Mononuclear cell (primary cell): Measurements from ENCODE around the gene DNAJC13. TPM values are rescaled to one million over a fixed set of nuclear protein-coding genes. Genes with fewer than 3 reads are reported as not detected.

ENCODE experiments used
- H3K27me3 ChIP-seq: 2 replicates; pipeline ENCODE4 v1.6.0; 2011; ENCODE audit warnings: low read length, control low read depth; ENCODE audit not compliant: insufficient read depth
- H3K4me1 ChIP-seq: 2 replicates; pipeline ENCODE4 v1.5.1; 2011; ENCODE audit warnings: mild to moderate bottlenecking, low read length, control low read depth; ENCODE audit not compliant: insufficient read depth
- H3K4me3 ChIP-seq: 2 replicates; pipeline ENCODE4 v1.5.1; 2011; ENCODE audit warnings: mild to moderate bottlenecking, low read length, moderate library complexity
- H3K9me3 ChIP-seq: 2 replicates; pipeline ENCODE4 v1.5.1; 2011; ENCODE audit warnings: low read depth, mild to moderate bottlenecking, control low read depth, low read length
- total RNA-seq: library from RNA; depleted of rRNA; stranded (reverse); fragments of >200 nt; gene quantifications from one replicate; pipeline ENCODE4 v1.2.3, GENCODE V29; 2012

The DNAJC13 gene
- total RNA-seq, 1 donor, result 17.7 TPM

DNA sequence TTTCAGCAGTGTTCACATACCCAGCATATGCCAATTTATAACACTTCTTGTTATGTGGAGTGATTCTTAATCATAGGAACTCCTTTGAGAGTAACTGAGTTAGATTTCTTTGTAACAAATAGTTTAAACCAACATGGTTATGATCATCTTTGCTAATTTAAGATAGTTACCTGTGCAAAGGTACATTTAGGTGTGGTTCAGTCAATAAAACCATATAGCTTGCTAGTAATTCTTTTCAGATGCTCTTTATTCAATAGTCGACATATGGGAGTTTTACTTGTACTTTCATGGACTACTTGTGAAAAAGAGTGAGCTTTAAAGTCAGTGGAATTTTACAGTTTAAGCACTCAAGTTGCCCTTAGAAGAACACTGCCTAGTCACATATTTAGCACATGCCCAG lies 5.2 kb downstream of the DNAJC13 start:
- Histone ChIP-seq H3K4me1 (peaks cover 15% of the 10 kb centered on the region), H3K4me3 (no peak overlapping the region), H3K9me3 (no peaks in the 10 kb centered on the region), H3K27me3 (no peaks in the 10 kb centered on the region)

DNA sequence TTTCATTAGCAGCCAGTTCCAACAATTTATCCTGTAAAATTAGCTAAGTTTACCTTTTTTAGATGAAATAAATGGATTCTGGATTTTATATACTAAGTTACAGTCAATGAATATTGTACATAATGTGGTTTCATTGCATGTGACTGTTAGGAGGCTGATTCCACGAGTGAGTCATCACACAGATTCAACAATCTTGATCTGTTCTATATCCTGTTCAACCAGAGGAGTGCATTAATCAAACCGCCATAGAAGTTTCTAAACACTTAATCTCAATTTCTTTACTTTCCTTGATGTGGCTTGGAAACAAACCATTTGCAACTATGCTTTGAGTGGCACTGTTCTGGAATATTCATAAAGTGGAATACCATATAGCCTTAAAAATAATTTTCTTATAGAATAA lies 15.3 kb downstream of the DNAJC13 start:
- Histone ChIP-seq H3K4me1 (peaks cover 10% of the 10 kb centered on the region), H3K27me3 (no peaks in the 10 kb centered on the region), H3K9me3 (no peaks in the 10 kb centered on the region), H3K4me3 (no peak overlapping the region)

DNA sequence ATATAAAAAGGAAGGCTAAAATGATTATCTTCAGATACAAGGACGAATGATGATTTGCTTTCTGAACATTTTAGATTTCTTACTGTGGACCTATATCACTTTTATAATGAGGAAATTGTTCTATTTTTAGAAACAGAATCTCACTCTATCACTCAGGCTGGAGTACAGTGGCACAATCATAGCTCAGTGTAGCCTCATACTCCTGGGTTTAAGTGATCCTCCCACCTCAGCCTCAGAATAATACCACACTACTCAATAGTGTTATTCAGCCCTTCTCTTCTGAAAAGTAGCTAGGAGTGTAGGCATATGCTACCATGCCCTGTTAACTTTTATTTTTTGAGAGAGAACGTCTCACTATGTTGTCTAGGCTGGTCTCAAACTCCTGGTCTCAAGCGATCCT lies 15.8 kb downstream of the DNAJC13 start:
- peaks cover 10% of the 10 kb centered on the region for H3K4me1 ChIP-seq
- H3K9me3 ChIP-seq, result no peaks in the 10 kb centered on the region
- no peaks in the 10 kb centered on the region for H3K27me3 ChIP-seq
- no peak overlapping the region for H3K4me3 ChIP-seq

DNA sequence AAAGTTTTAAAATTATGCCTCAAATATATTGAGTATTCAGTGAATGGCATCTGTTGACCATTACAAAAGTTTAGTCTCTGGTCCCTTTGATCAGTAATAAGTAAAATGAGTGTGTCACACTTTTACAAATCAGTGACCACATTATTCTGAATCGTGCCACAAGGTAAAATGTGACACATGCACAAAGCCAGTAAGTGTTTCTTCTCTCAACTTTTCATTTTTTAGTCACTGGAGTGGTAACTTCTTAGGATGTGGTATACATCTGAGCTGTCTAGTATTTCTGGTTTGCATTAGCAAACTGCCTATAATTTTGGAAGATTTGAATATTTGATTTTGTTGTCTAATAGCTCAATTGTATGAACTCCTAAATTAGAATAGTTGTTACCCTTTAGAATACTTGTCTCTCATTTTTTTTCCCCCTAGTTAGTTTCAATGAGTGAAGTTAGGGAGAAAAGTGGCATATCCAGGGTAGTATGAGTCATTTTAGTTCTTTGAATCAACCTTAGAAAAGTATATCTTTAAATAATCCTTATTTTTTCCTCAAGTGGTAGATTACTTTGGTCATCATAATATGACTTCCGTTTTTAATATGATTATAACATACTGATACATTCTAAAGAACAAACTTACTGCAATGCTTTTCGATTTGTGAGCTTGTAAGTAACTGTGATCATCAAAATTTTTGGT lies 18.1 kb downstream of the DNAJC13 start:
- no peaks in the 10 kb centered on the region for H3K9me3 ChIP-seq
- no peak overlapping the region for H3K4me3 ChIP-seq
- no peaks in the 10 kb centered on the region for H3K27me3 ChIP-seq
- peaks cover 24% of the 10 kb centered on the region for H3K4me1 ChIP-seq

DNA sequence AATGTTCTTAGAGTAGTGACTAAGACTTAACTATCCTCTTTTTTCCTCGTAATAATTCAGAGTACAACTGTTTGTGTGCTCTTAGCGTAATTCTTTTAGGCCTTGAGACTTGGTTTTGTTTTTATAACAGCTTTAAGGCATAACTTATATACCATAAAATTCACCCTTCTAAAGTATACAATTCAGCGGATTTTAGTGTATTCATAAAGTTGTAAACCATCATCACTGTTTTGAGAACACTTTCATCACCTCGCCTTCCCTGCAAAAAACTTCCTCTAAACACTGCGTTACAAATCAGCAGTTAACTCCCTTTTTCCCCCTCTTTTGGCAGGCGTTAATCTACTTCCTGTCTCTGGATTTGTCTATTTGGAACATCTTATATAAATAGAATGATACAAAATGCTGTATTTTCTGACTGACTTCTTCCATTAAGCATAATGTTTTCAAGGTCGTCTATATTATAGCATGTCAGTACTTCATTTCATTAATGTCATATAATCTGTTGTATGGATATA lies 18.7 kb downstream of the DNAJC13 start:
- H3K4me1 ChIP-seq, result peaks cover 24% of the 10 kb centered on the region
- no peak overlapping the region for H3K4me3 ChIP-seq
- no peaks in the 10 kb centered on the region for H3K9me3 ChIP-seq
- H3K27me3 ChIP-seq, result no peaks in the 10 kb centered on the region

DNA sequence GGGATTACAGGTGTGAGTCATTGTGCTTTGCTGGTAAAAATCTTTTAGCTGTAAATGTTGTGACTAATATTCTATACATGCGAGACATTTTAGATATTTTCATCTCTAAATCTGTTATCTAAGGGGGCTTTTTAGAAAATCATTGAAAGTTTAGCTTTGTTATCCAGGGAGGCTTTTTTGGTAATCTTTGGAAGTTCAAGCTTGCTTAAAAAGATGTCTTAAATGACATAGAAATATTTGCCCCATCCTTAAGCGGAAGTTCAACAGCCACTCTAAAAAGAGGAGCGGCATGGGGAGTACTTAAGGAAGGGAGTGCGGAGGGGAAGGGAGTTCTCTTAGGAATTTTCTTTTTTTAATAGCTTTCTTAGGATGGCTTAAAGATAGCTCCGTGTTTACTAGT lies 26.1 kb downstream of the DNAJC13 start:
- Histone ChIP-seq H3K4me3 (no peak overlapping the region), H3K27me3 (no peaks in the 10 kb centered on the region), H3K9me3 (no peaks in the 10 kb centered on the region), H3K4me1 (peaks cover 32% of the 10 kb centered on the region)

DNA sequence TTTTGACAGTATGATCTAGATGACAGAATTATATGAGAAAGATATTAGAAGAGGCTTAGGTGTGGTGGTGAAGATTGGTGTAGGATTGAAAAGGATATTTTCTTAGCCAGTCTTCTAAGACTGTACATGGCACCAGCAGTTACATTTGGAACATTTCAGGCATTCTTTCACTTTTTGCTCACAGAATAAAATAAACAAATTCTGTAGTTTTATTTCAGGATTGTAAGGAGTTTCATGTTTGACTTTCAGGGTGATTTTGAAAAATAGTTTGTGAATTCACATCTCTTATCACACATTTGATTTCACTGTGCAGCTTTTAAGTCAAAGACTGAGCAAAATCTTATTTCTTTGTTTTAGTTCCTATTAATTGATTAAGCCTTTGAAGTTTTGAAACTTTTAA lies 27.1 kb downstream of the DNAJC13 start:
- peaks cover 28% of the 10 kb centered on the region for H3K4me1 ChIP-seq

DNA sequence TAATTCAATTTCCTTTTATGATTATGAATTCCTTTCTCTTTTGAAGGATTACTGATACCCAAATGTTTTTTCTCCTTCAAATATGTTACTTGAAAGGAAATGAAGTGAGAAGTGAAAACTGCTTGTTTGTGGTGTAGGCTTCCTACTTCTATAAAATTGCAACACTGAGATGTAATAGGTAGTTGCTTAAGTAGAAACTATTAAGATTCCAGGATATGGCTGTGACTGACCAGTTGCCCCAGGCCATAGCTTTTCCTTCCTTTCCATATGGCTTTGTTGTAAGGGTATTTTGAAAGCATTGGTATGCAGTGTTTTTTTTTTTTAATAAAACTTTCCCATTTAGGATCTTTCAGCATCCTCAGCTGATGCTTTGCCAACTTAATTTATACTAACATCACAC lies 28.5 kb downstream of the DNAJC13 start:
- Histone ChIP-seq H3K4me1 (peaks cover 22% of the 10 kb centered on the region), H3K9me3 (no peaks in the 10 kb centered on the region), H3K4me3 (no peak overlapping the region), H3K27me3 (no peaks in the 10 kb centered on the region)

More for the DNA sequence above, 27.1 kb downstream of the DNAJC13 start:
- no peaks in the 10 kb centered on the region for H3K27me3 ChIP-seq
- no peaks in the 10 kb centered on the region for H3K9me3 ChIP-seq
- H3K4me3 ChIP-seq, result no peak overlapping the region

DNA sequence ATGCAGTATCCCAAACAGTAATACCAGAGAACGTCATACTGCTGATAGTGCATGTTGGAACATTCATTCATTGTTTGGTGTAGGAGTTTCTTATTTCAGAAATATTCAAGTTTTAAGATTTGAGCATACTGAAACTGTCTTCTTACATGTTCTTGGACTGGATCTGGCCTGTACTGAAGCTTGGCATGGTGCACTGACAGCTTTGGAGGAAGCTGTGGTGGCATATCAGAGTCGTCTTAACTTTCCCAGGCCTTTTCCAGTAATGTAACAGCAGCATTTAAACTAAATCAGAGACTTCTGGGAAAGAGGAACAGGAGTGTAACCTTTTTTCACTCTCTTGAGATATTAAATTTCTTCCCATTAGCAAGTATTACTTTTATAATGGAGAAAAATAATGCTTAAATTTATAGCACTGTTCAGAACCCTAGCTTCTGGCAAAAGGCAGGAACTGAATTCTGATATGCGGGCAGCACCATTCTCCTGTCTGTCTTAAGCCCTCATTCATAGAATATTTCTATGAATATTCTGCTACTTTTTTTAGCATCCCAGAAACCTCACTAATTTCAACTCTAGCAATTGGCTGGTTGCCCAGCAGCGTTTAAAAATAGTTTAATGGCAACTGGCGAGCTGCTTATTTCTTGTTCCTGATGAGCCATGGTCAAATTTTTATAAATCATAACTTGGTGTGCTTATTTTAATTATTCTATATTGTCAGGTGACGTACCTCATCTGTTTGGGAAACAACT lies 31.1 kb downstream of the DNAJC13 start:
- H3K9me3 ChIP-seq, result no peaks in the 10 kb centered on the region
- H3K27me3 ChIP-seq, result no peaks in the 10 kb centered on the region
- peaks cover 22% of the 10 kb centered on the region for H3K4me1 ChIP-seq
- H3K4me3 ChIP-seq, result no peak overlapping the region

DNA sequence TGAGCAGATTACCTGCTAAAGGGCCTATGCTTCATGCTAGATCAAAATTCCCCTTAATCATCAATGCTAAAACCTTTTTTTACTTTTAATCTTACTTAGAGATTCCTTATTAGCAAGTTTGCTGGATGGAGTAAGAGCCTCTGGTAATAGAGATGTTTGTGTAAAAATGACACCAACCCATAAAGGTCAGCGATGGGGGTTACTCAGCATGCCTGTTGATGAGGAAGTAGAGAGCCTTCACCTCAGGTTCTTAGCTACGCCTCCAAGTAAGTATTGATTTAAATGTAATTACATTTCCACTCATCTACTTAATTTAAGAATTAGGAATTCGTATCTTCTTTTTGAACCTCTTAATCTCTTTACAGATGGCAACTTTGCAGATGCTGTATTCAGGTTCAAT lies 38.8 kb downstream of the DNAJC13 start:
- Histone ChIP-seq H3K4me1 (peaks cover 3% of the 10 kb centered on the region), H3K27me3 (no peaks in the 10 kb centered on the region), H3K9me3 (no peaks in the 10 kb centered on the region), H3K4me3 (no peak overlapping the region)

DNA sequence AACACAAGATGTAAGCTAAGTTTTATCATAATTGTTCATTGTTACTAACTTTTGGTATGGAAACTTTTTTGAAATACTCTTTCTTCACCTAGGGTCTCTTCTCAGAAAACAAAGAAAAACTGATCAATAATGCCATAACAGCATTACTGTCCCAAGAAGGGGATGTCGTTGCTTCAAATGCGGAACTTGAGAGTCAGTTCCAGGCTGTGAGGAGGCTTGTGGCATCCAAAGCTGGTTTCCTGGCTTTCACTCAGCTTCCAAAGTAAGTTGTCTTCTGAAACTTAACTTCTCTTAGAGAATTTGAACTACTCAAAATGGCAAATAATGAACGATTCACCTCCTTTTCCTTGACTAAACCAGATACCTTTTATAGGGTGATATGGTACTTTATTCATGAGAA lies 39.3 kb downstream of the DNAJC13 start:
- no peaks in the 10 kb centered on the region for H3K27me3 ChIP-seq
- H3K4me3 ChIP-seq, result no peak overlapping the region
- peaks cover 3% of the 10 kb centered on the region for H3K4me1 ChIP-seq
- no peaks in the 10 kb centered on the region for H3K9me3 ChIP-seq

DNA sequence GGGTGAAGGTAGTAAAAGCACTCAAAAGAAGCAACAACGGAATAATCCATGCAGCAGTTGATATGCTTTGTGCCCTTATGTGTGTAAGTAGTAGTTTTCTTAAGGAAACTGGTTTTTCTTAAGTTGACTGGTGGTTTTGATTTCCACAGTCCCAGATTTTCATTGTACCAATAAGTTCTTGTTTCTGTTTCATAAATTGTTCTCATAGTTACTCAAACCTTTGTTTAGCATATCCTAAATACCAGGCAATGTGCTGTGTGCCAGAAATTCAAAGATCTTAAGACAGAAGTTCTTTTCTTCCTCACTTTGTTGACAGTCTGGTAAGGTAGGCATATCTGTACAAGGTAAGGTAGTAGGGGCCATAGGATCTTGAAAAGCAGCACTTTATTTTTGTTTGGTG lies 40.0 kb downstream of the DNAJC13 start:
- no peak overlapping the region for H3K4me3 ChIP-seq
- H3K4me1 ChIP-seq, result peaks cover 3% of the 10 kb centered on the region
- no peaks in the 10 kb centered on the region for H3K9me3 ChIP-seq
- no peaks in the 10 kb centered on the region for H3K27me3 ChIP-seq

DNA sequence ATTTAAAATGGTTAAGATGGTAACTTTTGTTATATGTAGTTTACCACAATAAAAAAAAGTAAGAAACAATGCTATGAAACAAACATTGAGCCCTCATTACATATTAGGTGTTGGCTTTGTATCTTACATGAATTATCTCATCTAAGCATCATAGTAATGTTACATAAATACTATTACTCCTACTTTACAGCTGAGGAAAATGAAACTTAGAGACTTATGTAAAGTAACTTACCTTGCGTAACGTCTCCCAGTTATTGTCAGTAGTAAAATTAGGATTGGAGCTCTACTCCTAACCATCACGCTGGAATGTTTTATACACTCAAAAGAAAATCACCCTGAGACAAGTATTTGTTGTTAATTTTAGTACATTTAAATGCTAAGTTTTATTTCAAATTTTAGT lies 42.2 kb downstream of the DNAJC13 start:
- Histone ChIP-seq H3K9me3 (no peaks in the 10 kb centered on the region), H3K27me3 (no peaks in the 10 kb centered on the region), H3K4me3 (no peak overlapping the region), H3K4me1 (peaks cover 3% of the 10 kb centered on the region)

DNA sequence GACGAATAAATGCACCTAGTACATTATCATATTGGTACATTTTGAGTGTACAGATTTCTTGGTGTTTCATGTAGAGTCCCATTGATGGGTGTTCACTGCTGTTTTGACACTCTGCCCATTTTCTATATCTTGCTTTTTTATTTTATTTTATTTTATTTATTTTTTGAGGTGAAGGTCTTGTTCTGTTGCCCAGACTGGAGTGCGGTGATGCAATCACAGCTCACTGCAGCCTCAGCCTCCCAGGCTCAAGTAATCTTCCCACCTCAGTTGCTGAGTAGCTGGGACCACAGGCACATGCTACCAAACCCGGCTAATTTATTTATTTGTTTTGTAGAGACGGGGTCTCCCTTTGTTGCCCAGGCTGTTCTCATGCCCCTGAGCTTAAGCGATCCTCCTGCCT lies 44.2 kb downstream of the DNAJC13 start:
- H3K4me3 ChIP-seq, result no peak overlapping the region

DNA sequence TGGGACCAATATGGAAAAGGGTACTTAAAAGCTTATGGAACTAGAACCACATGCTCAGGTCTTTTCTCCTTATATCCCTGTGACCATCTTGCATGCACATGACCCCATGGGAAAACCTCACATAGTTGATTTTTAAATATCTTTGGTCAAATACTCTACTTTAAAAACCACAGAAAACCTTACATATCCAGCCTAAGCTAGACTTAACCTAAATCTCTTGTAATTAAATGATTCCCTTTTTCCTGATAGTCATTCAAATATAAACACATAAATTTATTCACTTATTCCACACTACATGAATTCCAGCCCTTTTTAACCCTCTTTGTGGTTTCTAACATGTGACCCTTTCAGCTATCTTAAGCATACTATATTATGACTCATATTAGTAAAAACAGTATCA lies 46.8 kb downstream of the DNAJC13 start:
- no peak overlapping the region for H3K4me3 ChIP-seq

More for the DNA sequence above, 44.2 kb downstream of the DNAJC13 start:
- no peaks in the 10 kb centered on the region for H3K27me3 ChIP-seq
- peaks cover 3% of the 10 kb centered on the region for H3K4me1 ChIP-seq
- H3K9me3 ChIP-seq, result no peaks in the 10 kb centered on the region

DNA sequence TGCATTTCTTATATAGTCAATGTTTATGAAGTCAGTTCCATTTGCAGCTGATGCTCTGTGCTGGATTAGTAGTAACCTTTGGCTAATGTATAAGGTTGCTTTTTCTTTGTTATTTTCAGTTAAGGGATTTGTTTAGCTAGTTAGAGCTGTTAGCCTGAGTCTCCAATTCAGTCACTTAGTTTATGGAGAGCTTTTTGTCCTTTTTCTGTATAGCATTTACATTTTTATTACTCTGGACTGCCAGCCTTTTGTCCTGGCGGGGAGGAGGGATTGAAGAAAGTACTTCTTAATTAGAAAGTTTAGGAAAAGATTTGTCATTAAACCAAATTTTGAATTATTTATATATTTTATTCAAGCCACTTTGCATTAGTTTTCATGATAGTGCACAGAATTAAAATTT lies 52.0 kb downstream of the DNAJC13 start:
- Histone ChIP-seq H3K4me1 (no peaks in the 10 kb centered on the region), H3K27me3 (no peaks in the 10 kb centered on the region), H3K9me3 (no peaks in the 10 kb centered on the region), H3K4me3 (no peak overlapping the region)

More for the DNA sequence above, 46.8 kb downstream of the DNAJC13 start:
- Histone ChIP-seq H3K9me3 (no peaks in the 10 kb centered on the region), H3K4me1 (no peaks in the 10 kb centered on the region), H3K27me3 (no peaks in the 10 kb centered on the region)
